ENCODE data around the gene FAT1. TPM values are rescaled to one million over a fixed set of nuclear protein-coding genes. Genes with fewer than 3 reads are reported as not detected.

FAT1 gene
- total and polyA plus RNA-seq, 8 donors: 8.2 to 272 (median 60.4) TPM

GRCh38 chr4:186746581-186746980 lies 22.9 kb upstream of the FAT1 start:
- DNase-seq: no peak
- Histone ChIP-seq H3K27ac (no peak overlapping the region), H3K9me3 (no peaks in the 10 kb centered on the region), H3K36me3 (no peaks in the 10 kb centered on the region), H3K4me3 (no peak overlapping the region), H3K4me1 (no peaks in the 10 kb centered on the region), H3K27me3 (no peaks in the 10 kb centered on the region)
- no peak for TF ChIP-seq POLR2AphosphoS5 (IDR thresholded peaks at IDR 0.05)
- TF ChIP-seq EP300 (IDR thresholded peaks at IDR 0.05): no peak
- TF ChIP-seq CTCF (IDR thresholded peaks at IDR 0.05): no peak
- TF ChIP-seq POLR2A (IDR thresholded peaks at IDR 0.05): no peak
- 77 to 88% (median 84%) methylated on average over 6 of the region's 6 CpGs for WGBS, 5 donors
- intact Hi-C loops (cut with DNase I; ENCODE audit: low total_unique reads): no loop called here

GRCh38 chr4:186743261-186743660 lies 19.6 kb upstream of the FAT1 start:
- intact Hi-C loops (cut with DNase I; ENCODE audit: low total_unique reads): no loop called here
- DNase-seq: no peak
- H3K4me3 ChIP-seq: no peak overlapping the region
- H3K27ac ChIP-seq: no peak overlapping the region
- no peaks in the 10 kb centered on the region for H3K27me3 ChIP-seq
- H3K9me3 ChIP-seq: no peaks in the 10 kb centered on the region
- H3K36me3 ChIP-seq: no peaks in the 10 kb centered on the region
- TF ChIP-seq EP300 (IDR thresholded peaks at IDR 0.05): no peak
- no peak for TF ChIP-seq POLR2A (IDR thresholded peaks at IDR 0.05)
- no peak for TF ChIP-seq CTCF (IDR thresholded peaks at IDR 0.05)
- no peak for TF ChIP-seq POLR2AphosphoS5 (IDR thresholded peaks at IDR 0.05)
- no peaks in the 10 kb centered on the region for H3K4me1 ChIP-seq
- WGBS, 5 donors: 43 to 71% (median 51%) methylated on average over 10 of the region's 10 CpGs

DNA sequence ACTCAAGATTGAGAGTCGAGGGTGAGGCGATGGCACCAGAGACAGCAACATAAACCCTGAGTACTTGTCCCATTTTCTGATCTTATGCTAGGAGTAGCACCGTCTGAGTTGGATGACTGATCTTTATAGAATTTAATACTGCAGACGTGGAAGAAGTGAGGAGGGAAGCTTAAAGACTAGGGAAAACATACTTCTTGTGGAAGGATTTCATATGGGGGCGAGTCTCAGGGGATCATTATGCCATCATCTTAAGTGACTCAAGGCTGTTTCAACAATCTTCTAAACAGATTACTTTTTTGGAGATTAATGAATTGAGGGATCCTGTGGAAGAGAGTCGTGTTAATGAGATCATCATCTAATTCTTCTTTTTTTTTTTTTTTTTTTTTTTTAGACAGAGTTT lies 17.2 kb upstream of the FAT1 start:
- WGBS, 5 donors: 74 to 90% (median 89%) methylated on average over 6 of the region's 6 CpGs
- Histone ChIP-seq H3K4me3 (no peak overlapping the region), H3K4me1 (no peaks in the 10 kb centered on the region)

GRCh38 chr4:186739802-186740434 lies 16.3 kb upstream of the FAT1 start:
- Histone ChIP-seq H3K36me3 (no peaks in the 10 kb centered on the region), H3K4me3 (no peak overlapping the region), H3K27ac (no peak overlapping the region), H3K4me1 (no peaks in the 10 kb centered on the region), H3K9me3 (no peaks in the 10 kb centered on the region), H3K27me3 (no peaks in the 10 kb centered on the region)
- WGBS, 5 donors: 63 to 81% (median 78%) methylated on average over 5 of the region's 5 CpGs
- intact Hi-C loops (cut with DNase I; ENCODE audit: low total_unique reads): no loop called here
- no peak for TF ChIP-seq POLR2A (IDR thresholded peaks at IDR 0.05)
- DNase-seq: no peak

More for the DNA sequence above, 17.2 kb upstream of the FAT1 start:
- Histone ChIP-seq H3K9me3 (no peaks in the 10 kb centered on the region), H3K27me3 (no peaks in the 10 kb centered on the region), H3K27ac (no peak overlapping the region), H3K36me3 (no peaks in the 10 kb centered on the region)
- no peak for DNase-seq
- intact Hi-C loops (cut with DNase I; ENCODE audit: low total_unique reads): no loop called here
- no peak for TF ChIP-seq POLR2AphosphoS5 (IDR thresholded peaks at IDR 0.05)
- no peak for TF ChIP-seq EP300 (IDR thresholded peaks at IDR 0.05)
- no peak for TF ChIP-seq POLR2A (IDR thresholded peaks at IDR 0.05)
- no peak for TF ChIP-seq CTCF (IDR thresholded peaks at IDR 0.05)

GRCh38 chr4:186739317-186739716 lies 15.7 kb upstream of the FAT1 start:
- DNase-seq: no peak
- TF ChIP-seq POLR2A (IDR thresholded peaks at IDR 0.05) (no peak), POLR2AphosphoS5 (IDR thresholded peaks at IDR 0.05) (no peak), CTCF (IDR thresholded peaks at IDR 0.05) (no peak), EP300 (IDR thresholded peaks at IDR 0.05) (no peak)
- H3K27ac ChIP-seq: no peak overlapping the region
- no peaks in the 10 kb centered on the region for H3K36me3 ChIP-seq
- no peaks in the 10 kb centered on the region for H3K4me1 ChIP-seq
- WGBS, 5 donors: 92 to 98% (median 96%) methylated on average over 9 of the region's 9 CpGs
- intact Hi-C loops (cut with DNase I; ENCODE audit: low total_unique reads): no loop called here
- no peaks in the 10 kb centered on the region for H3K9me3 ChIP-seq
- no peaks in the 10 kb centered on the region for H3K27me3 ChIP-seq
- no peak overlapping the region for H3K4me3 ChIP-seq
